Adrenal gland (tissue), 5 donors: Measurements from ENCODE around the gene B4GALNT3.

Source experiments
- CTCF ChIP-seq, 6 experiments: fragments of 450-650 bp in 4 of 6; fragments of 200-600 bp in 2 of 6; sonication (generic) in 1 of 6; IDR thresholded peaks; 1 replicate in 5 of 6; 2 replicates in 1 of 6; pipeline versions ENCODE4 v1.5.1 to v1.8.0; 2016 to 2021; ENCODE audit warnings: antibody characterized with exemption in 6 of 6, mild to moderate bottlenecking in 2 of 6, moderate library complexity in 1 of 6
- POLR2A ChIP-seq, 2 donors: fragments of 450-650 bp; IDR thresholded peaks; one replicate each; pipeline ENCODE4 v1.6.1; 2017; ENCODE audit warnings: antibody characterized with exemption in 2 of 2, mild to moderate bottlenecking in 2 of 2, moderate library complexity in 1 of 2
- donor health status: DM: no; HTN: no; CAD: no.

- TF ChIP-seq CTCF (IDR thresholded peaks at IDR 0.05) (peak; percentile 98 to 99 (median 99)), POLR2A (IDR thresholded peaks at IDR 0.05) (no peak)
These were observed 87.4 kb downstream of the B4GALNT3 start for GRCh38 chr12:546920-547845.
